GM10266 (cell line): ENCODE measurements around the gene DPP9.

Experiments used
- DNase-seq: peaks from one replicate; pipeline ENCODE4 v3.0.0; 2012; ENCODE audit errors: extremely low spot score
- CTCF ChIP-seq: IDR thresholded peaks from 2 replicates; pipeline ENCODE4 v1.5.1; 2012; ENCODE audit warnings: mild to moderate bottlenecking, low read depth; ENCODE audit not compliant: control insufficient read depth, insufficient read depth; ENCODE audit errors: missing control alignments

DPP9 gene

GRCh38 chr19:4636761-4637160 is 86.9 kb downstream of the DPP9 start:
- no peak for TF ChIP-seq CTCF
- no peak for DNase-seq

- DNase-seq: peak; percentile 86
- TF ChIP-seq CTCF: peak; percentile 95
Observed at GRCh38 chr19:4636151-4636717, 87.4 kb downstream of the DPP9 start.

GRCh38 chr19:4635754-4636116 is 87.9 kb downstream of the DPP9 start:
- no peak for TF ChIP-seq CTCF
- DNase-seq: no peak

GRCh38 chr19:4633140-4633967 is 90.3 kb downstream of the DPP9 start:
- DNase-seq: peak; percentile 69
- TF ChIP-seq CTCF: peak; percentile 85
